ENCODE measurements around the gene GABRG3.

GABRG3 gene

DNA sequence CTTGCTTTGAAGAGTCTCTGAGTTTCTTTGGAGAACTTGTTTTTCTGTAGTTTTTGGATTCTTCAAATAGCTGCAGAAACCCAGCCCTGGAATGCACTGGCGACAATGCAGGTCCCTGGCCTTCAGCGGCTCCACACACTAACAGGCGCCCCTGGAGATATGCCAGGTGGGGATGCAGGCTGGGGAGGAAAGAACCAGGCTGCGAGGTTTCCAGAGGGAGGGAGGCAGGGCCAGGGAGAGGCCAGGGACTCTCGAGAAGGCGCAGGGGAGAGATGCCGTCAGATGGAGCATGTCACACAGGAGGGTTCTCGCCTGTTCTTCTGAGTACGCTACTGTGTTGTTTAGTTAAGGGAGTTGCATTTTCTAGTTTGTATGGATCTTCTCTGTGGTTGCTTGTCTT is 283.1 kb downstream of the GABRG3 start:
- TF ChIP-seq, protein P1, sequence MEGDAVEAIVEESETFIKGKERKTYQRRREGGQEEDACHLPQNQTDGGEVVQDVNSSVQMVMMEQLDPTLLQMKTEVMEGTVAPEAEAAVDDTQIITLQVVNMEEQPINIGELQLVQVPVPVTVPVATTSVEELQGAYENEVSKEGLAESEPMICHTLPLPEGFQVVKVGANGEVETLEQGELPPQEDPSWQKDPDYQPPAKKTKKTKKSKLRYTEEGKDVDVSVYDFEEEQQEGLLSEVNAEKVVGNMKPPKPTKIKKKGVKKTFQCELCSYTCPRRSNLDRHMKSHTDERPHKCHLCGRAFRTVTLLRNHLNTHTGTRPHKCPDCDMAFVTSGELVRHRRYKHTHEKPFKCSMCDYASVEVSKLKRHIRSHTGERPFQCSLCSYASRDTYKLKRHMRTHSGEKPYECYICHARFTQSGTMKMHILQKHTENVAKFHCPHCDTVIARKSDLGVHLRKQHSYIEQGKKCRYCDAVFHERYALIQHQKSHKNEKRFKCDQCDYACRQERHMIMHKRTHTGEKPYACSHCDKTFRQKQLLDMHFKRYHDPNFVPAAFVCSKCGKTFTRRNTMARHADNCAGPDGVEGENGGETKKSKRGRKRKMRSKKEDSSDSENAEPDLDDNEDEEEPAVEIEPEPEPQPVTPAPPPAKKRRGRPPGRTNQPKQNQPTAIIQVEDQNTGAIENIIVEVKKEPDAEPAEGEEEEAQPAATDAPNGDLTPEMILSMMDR (IDR thresholded peaks at IDR 0.05; ENCODE audit: low read depth, low read length, missing control alignments), result no peak
- in situ Hi-C loops (cut with HindIII; ENCODE audit: low pct_ligation_motif_present, low sequenced_read_pairs), result no loop called here
- no peak for DNase-seq

DNA sequence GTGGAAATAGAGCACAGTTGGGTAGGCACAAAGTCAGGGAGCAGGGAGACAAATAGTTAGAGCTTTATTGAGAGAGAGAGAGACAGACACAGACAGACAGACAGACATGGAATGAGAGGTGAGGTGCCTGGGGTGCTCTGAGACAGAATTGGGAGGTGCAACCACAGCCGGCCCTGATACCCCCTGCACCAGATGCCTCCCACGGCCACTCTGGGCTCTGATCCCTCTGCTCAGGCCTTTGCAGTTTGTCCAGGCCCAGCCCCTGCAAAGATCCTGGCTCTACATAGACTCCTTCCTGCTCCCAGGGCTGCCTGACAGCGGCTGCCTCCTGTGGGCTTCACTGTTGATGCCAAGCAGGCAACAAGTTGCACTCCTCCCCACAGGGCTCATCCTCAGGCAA is 283.8 kb downstream of the GABRG3 start:
- no peaks in the 10 kb centered on the region for H3K36me3 ChIP-seq (replicated peaks)
- no peak overlapping the region for H3K27ac ChIP-seq
- H3K4me3 ChIP-seq (ENCODE audit: low read depth, low read length), result no peak overlapping the region
- DNase-seq, result no peak
- H3K27me3 ChIP-seq (replicated peaks), result no peaks in the 10 kb centered on the region
- in situ Hi-C loops (cut with HindIII; ENCODE audit: low pct_ligation_motif_present, low sequenced_read_pairs), result no loop called here
- TF ChIP-seq, protein P1 (IDR thresholded peaks at IDR 0.05; ENCODE audit: low read depth, low read length, missing control alignments), result no peak

More for the DNA sequence above, 283.1 kb downstream of the GABRG3 start:
- Histone ChIP-seq H3K27me3 (replicated peaks) (no peaks in the 10 kb centered on the region), H3K27ac (no peak overlapping the region), H3K4me3 (ENCODE audit: low read depth, low read length) (no peak overlapping the region), H3K36me3 (replicated peaks) (no peaks in the 10 kb centered on the region)

DNA sequence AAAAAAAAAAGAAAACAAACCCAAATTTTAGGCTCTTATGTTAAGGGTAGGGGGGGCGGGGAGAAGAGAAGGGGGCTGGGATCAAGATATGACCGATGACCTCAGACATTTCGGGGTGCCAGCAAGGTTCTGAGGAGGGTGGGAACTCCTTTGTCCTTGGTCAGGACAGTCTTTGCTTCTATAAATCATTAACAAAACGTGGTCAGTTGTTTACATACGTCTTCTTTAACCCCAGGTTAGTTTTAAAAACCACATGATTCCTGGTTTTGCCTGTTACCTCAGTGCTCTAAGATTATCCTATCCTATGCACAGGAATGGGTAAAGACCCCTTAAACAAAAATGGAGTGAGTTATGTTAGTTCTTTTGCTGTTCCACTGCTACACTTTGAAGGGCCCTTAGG is 285.5 kb downstream of the GABRG3 start:
- no peak overlapping the region for H3K4me3 ChIP-seq (ENCODE audit: low read depth, low read length)
- DNase-seq, result no peak
- no peaks in the 10 kb centered on the region for H3K27me3 ChIP-seq (replicated peaks)
- H3K36me3 ChIP-seq (replicated peaks), result no peaks in the 10 kb centered on the region
- TF ChIP-seq, protein P1 (IDR thresholded peaks at IDR 0.05; ENCODE audit: low read depth, low read length, missing control alignments), result no peak
- H3K27ac ChIP-seq, result no peak overlapping the region
- in situ Hi-C loops (cut with HindIII; ENCODE audit: low pct_ligation_motif_present, low sequenced_read_pairs), result no loop called here

DNA sequence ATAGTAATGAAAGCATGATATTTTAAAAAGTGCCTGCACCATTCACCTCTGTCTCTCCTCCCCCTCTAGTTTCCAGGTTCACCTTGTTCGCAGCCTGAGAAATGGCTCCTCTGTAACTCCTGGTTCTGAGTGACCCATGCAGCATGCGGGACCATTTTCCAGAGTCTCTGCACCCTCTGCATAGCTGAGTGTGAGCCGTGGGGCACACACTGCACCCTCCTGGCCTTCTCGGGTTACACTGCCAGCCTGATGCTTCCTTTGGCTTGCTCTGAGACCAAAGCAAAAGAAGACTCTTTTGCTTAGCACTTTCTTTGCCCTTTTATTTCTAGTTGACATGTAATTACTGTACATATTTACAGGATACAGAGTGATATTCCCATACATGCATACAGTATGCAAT is 287.3 kb downstream of the GABRG3 start:
- Histone ChIP-seq H3K27me3 (replicated peaks) (no peaks in the 10 kb centered on the region), H3K36me3 (replicated peaks) (no peaks in the 10 kb centered on the region), H3K27ac (no peak overlapping the region), H3K4me3 (ENCODE audit: low read depth, low read length) (no peak overlapping the region)
- TF ChIP-seq, protein P1 (IDR thresholded peaks at IDR 0.05; ENCODE audit: low read depth, low read length, missing control alignments), result no peak
- no peak for DNase-seq
- in situ Hi-C loops (cut with HindIII; ENCODE audit: low pct_ligation_motif_present, low sequenced_read_pairs), result no loop called here

DNA sequence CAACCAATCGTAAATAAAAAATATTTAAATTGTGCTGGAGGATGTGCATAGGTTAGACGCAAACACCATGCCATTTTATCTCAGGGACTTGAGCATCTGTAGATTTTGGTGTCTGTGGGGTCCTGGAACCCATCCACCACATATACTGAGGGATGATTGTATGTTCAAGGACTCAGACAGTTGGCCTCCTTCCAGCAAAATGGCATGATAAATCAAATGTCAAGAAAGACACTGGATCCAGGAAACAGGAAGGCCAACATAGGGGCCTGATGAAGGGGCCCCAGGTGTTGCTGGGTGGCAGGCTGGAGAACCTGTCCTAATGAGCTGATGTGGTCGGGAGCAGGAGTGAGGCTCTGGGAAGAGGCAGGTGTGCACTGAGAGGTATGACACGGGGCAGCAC is 289.5 kb downstream of the GABRG3 start:
- DNase-seq, result no peak
- Histone ChIP-seq H3K36me3 (replicated peaks) (no peaks in the 10 kb centered on the region), H3K27ac (no peak overlapping the region), H3K4me3 (ENCODE audit: low read depth, low read length) (no peak overlapping the region), H3K27me3 (replicated peaks) (no peaks in the 10 kb centered on the region)
- in situ Hi-C loops (cut with HindIII; ENCODE audit: low pct_ligation_motif_present, low sequenced_read_pairs), result no loop called here
- TF ChIP-seq, protein P1 (IDR thresholded peaks at IDR 0.05; ENCODE audit: low read depth, low read length, missing control alignments), result no peak

DNA sequence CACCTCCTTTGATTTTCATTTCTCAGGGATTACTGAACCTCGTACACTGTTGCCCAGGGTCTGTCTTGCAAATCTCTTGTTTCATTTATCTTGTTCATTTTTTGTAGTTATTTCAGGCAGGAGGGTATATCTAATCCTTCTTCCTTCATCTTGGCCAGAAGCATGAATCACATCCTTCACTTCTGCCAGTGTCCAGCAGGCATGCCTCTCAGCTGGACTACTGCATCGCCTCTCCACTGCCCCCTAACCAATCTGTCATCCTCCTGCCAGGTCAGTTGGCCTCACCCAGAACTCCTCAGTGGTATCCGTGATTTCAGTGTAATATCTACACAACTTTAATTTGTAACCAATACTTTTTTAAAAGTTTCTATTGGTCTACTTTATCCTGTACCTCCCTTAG is 297.9 kb downstream of the GABRG3 start:
- TF ChIP-seq, protein P1 (IDR thresholded peaks at IDR 0.05; ENCODE audit: low read depth, low read length, missing control alignments), result no peak
- no peak overlapping the region for H3K4me3 ChIP-seq (ENCODE audit: low read depth, low read length)
- H3K27me3 ChIP-seq (replicated peaks), result no peaks in the 10 kb centered on the region
- in situ Hi-C loops (cut with HindIII; ENCODE audit: low pct_ligation_motif_present, low sequenced_read_pairs), result no loop called here
- DNase-seq, result no peak
- no peak overlapping the region for H3K27ac ChIP-seq
- no peaks in the 10 kb centered on the region for H3K36me3 ChIP-seq (replicated peaks)
